ENCODE measurements around the gene INSIG2. TPM values are rescaled to one million over a fixed set of nuclear protein-coding genes. Genes with fewer than 3 reads are reported as not detected.
A peak's percentile ranks its signal among the peaks of the same experiment; 100 is the strongest.

The INSIG2 gene
- total and polyA plus RNA-seq, 8 donors = 31.5 to 56.6 (median 37.9) TPM

DNA sequence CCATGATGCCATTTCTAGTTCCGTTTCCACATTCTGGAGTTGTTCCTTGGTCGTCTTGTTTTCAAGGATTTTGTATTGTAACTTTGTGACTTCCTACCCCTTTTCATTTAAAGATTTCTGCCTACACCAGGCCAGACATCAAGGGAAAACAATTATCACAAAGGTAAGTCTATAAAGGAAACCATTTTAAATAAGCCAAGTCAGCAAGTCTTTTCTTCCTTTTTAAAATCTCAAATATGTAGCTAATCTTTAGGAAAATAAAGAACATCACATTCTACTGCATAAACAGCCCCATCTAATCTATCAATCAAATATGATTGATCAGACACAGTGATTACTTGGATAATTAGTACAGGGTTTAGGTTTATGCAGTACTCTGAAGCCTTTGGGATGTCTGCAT, 35.8 kb upstream of the INSIG2 start:
- Histone ChIP-seq H3K4me1 (peaks cover 3 to 31% of the 10 kb centered on the region in 2 donors), H3K36me3 (no peaks in the 10 kb centered on the region), H3K27me3 (peaks cover 7 to 17% of the 10 kb centered on the region in 2 donors), H3K9me3 (no peaks in the 10 kb centered on the region), H3K4me3 (no peak overlapping the region), H3K27ac (no peak overlapping the region)
- TF ChIP-seq, protein P1, sequence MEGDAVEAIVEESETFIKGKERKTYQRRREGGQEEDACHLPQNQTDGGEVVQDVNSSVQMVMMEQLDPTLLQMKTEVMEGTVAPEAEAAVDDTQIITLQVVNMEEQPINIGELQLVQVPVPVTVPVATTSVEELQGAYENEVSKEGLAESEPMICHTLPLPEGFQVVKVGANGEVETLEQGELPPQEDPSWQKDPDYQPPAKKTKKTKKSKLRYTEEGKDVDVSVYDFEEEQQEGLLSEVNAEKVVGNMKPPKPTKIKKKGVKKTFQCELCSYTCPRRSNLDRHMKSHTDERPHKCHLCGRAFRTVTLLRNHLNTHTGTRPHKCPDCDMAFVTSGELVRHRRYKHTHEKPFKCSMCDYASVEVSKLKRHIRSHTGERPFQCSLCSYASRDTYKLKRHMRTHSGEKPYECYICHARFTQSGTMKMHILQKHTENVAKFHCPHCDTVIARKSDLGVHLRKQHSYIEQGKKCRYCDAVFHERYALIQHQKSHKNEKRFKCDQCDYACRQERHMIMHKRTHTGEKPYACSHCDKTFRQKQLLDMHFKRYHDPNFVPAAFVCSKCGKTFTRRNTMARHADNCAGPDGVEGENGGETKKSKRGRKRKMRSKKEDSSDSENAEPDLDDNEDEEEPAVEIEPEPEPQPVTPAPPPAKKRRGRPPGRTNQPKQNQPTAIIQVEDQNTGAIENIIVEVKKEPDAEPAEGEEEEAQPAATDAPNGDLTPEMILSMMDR (IDR thresholded peaks at IDR 0.05) = no peak
- ATAC-seq = no peak
- intact Hi-C loops (cut with DNase I) = no loop called here
- DNase-seq = no peak

DNA sequence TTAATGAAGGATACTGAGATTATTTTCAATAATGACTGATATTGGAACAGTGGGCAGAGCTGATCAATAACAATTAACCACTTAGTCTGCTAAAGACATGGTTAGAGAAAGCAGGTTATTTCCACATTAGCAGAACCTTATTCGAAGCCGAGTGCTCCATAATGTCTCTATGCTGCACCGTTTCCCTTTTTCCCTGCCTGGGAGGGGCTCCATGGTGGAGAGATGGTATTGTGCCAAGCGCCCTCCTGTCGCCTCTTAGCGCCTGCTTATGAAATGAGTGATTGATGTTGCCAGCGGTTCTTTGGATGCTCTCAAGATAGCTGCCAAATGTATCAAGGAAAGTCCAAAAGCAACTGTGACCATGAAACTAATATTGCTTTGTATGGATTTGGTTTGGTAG, 34.6 kb upstream of the INSIG2 start:
- H3K36me3 ChIP-seq = no peaks in the 10 kb centered on the region
- no peak for DNase-seq
- peaks cover 0 to 28% of the 10 kb centered on the region in 2 donors for H3K4me1 ChIP-seq
- H3K27ac ChIP-seq = no peak overlapping the region
- intact Hi-C loops (cut with DNase I) = no loop called here
- no peak for ATAC-seq
- H3K9me3 ChIP-seq = no peaks in the 10 kb centered on the region
- TF ChIP-seq, protein P1 (IDR thresholded peaks at IDR 0.05) = no peak
- no peak overlapping the region for H3K4me3 ChIP-seq
- H3K27me3 ChIP-seq = peaks cover 7 to 8% of the 10 kb centered on the region in 2 donors

DNA sequence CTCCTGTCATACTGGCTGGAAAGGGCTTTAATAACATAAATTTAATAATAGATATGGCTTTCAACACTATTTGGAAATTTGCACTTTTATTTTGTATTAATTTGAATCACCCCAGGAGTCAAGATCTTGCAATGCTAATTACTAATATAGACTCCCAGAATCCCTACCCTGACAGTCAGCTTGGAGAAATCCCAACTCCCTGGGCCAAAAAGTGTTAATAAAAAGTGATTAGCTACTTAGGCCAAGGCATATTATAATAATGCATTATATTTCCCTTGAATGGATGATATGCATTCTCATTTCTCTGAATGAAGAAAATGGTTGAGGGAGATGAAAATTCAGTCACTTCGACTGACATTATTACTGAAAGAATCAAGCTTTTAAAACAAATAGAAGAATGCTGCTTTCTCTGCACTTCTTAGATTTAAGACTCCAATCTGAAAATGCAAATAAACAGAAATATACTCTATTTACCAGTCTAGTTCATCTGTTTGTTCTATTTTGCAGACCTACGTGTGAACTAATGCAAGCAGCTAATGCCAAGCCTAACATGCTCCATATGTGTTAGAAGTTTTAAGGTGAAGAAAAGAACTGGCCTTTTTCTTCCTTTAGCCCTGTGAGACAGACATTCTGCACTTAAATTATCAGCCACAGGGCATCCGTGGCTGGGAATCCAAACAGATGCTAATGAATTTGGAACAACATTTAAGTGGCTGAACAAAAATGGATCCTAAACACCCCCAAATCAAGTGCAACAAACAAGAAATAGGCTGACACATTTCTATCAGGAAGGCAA, 33.9 kb upstream of the INSIG2 start:
- Histone ChIP-seq H3K27me3 (peaks cover 7% of the 10 kb centered on the region in 2 donors), H3K4me1 (peaks cover 4 to 30% of the 10 kb centered on the region in 2 donors), H3K9me3 (no peaks in the 10 kb centered on the region), H3K4me3 (no peak overlapping the region), H3K27ac (no peak overlapping the region), H3K36me3 (no peaks in the 10 kb centered on the region)
- TF ChIP-seq, protein P1 (IDR thresholded peaks at IDR 0.05) = no peak
- intact Hi-C loops (cut with DNase I) = no loop called here
- ATAC-seq (no peak), DNase-seq (no peak)

DNA sequence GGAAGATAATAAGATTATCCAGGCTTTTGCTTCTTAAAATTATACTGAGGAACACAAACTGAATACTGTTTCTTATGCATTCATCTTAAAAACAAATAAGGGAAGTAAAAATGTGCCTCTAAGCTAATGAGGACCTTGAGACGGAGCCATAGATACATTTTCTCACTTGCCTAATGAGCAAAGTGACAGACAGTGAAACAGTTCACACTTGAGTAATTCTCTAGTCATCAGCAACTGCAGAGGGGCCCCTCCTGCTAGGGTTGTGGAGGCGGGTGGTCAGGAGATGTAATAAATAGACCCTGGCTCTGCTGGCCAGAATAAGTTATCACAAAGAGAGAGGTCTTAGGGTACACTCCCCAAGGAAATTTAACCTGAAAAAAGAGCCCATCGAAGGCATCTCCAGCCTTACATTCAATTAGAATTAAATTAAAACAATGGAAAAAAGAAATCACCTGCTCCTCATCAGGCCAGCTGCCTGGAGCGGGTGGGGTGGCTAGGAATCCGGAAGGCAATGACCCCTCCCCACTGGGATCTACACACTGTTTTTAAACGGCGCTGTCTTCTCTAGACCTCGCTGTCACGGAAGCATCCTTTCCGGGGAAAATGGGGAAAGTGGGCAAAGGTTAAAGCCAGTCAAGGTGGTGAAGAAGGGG, 32.6 kb upstream of the INSIG2 start:
- Histone ChIP-seq H3K27me3 (peaks cover 0 to 7% of the 10 kb centered on the region in 2 donors), H3K4me3 (no peak overlapping the region), H3K27ac (peak overlapping the region in 1 of 2 donors; percentile 54), H3K9me3 (no peaks in the 10 kb centered on the region), H3K4me1 (peaks cover 4 to 32% of the 10 kb centered on the region in 2 donors), H3K36me3 (no peaks in the 10 kb centered on the region)
- peak; percentile 34 for ATAC-seq
- intact Hi-C loops (cut with DNase I) = no loop called here
- TF ChIP-seq, protein P1 (IDR thresholded peaks at IDR 0.05) = no peak
- DNase-seq = no peak

DNA sequence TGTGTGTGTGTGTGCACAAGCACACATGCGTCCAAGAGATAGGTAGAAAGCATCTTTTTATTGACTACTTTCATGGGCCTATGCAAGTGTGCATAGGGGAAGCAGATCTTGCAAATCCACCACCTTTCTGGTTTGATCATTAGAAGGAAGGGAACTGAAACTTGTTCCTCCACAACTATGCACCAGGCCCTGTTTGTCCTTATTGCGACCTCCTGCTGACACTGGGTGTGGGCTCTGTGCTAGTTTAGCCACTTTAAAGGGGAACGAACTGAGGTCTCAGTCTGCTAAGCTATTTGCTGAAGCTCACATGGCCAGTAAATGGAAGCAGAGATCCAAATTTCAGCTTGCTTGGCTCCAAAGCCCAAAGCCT, 32.1 kb upstream of the INSIG2 start:
- DNase-seq (no peak), ATAC-seq (peak; percentile 84)
- intact Hi-C loops (cut with DNase I) = no loop called here
- Histone ChIP-seq H3K27ac (peak overlapping the region in 1 of 2 donors; percentile 54), H3K4me3 (no peak overlapping the region), H3K4me1 (peaks cover 7 to 37% of the 10 kb centered on the region in 2 donors), H3K27me3 (peaks cover 0 to 4% of the 10 kb centered on the region in 2 donors), H3K9me3 (no peaks in the 10 kb centered on the region), H3K36me3 (no peaks in the 10 kb centered on the region)
- TF ChIP-seq, protein P1 (IDR thresholded peaks at IDR 0.05) = no peak

All from left lung (tissue), 10 donors.